ENCODE measurements around the gene IGSF11. TPM values are rescaled to one million over a fixed set of nuclear protein-coding genes. Genes with fewer than 3 reads are reported as not detected.

Gene IGSF11
- polyA plus RNA-seq, 3 donors: not detected

GRCh38 chr3:118938183-118938961 is 96.3 kb downstream of the IGSF11 start:
- Histone ChIP-seq H3K27me3 (ENCODE audit: control insufficient read depth in 2 of 2, insufficient read depth in 2 of 2, low read length in 2 of 2) (no peaks in the 10 kb centered on the region), H3K27ac (ENCODE audit: low read depth in 1 of 2, low read length in 2 of 2) (no peak overlapping the region), H3K36me3 (replicated peaks in 1 of 2; ENCODE audit: control insufficient read depth in 1 of 2, insufficient read depth in 2 of 2, low read length in 2 of 2) (no peaks in the 10 kb centered on the region), H3K4me3 (replicated peaks in 1 of 3; ENCODE audit: low read depth in 2 of 3, low read length in 3 of 3) (no peak overlapping the region), H3K9me3 (replicated peaks in 1 of 2; ENCODE audit: control insufficient read depth in 1 of 2, insufficient read depth in 1 of 2, low read length in 2 of 2) (no peaks in the 10 kb centered on the region), H2AFZ (ENCODE audit: insufficient read depth, low read depth, low read length, poor library complexity, severe bottlenecking) (no peak overlapping the region), H3K4me2 (replicated peaks; ENCODE audit: extremely low read depth, low read length, poor library complexity, severe bottlenecking) (no peak overlapping the region), H3K9ac (ENCODE audit: insufficient read depth, low read length, poor library complexity, severe bottlenecking) (no peak overlapping the region), H4K20me1 (ENCODE audit: insufficient read depth, low read length) (no peaks in the 10 kb centered on the region), H3K79me2 (ENCODE audit: insufficient read depth, low read length) (no peaks in the 10 kb centered on the region), H3K4me1 (ENCODE audit: control insufficient read depth in 1 of 2, insufficient read depth in 2 of 2, low read length in 2 of 2) (no peaks in the 10 kb centered on the region)
- WGBS (ENCODE audit: insufficient coverage): 100% methylated on average over 2 of the region's 5 CpGs
- no peaks in the 10 kb centered on the region for H3K36me3 Mint-ChIP-seq
- no peak overlapping the region for H3K27ac Mint-ChIP-seq
- peaks cover 0 to 7% (median 0%) of the 10 kb centered on the region in 7 donors for H3K9me3 Mint-ChIP-seq
- DNase-seq: no peak
- H3K27me3 Mint-ChIP-seq (ENCODE audit: low read depth in 3 of 3): peaks cover 0 to 2% (median 0%) of the 10 kb centered on the region in 3 donors
- no peak overlapping the region for H3K4me3 Mint-ChIP-seq
- no peaks in the 10 kb centered on the region for H3K4me1 Mint-ChIP-seq
- intact Hi-C loops (cut with micrococcal nuclease): no loop called here
- no peak for TF ChIP-seq CTCF (IDR thresholded peaks at IDR 0.05)

DNA sequence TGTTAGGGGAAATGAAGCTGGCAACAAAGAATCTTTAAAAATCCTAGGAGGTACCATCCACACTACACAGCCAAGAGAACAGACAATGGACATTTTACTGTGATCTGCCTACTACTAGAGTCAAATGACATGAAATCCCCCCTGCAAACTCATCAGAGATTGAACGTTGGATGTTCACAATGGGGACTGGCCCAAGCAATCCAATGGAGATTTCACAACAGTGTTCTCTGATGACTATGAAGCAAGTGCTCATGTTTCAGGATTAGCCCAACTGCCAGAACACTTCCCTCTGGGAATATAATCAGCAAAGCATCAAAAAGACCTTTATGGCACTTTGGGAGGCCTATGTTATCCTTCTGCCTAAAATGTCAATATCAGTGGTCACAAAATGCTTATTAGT is 97.8 kb downstream of the IGSF11 start:
- no peaks in the 10 kb centered on the region for H3K4me1 ChIP-seq (ENCODE audit: control insufficient read depth in 1 of 2, insufficient read depth in 2 of 2, low read length in 2 of 2)
- H3K27ac Mint-ChIP-seq: no peak overlapping the region
- H3K4me2 ChIP-seq (replicated peaks; ENCODE audit: extremely low read depth, low read length, poor library complexity, severe bottlenecking): no peak overlapping the region
- intact Hi-C loops (cut with micrococcal nuclease): no loop called here
- no peak for DNase-seq
- H4K20me1 ChIP-seq (ENCODE audit: insufficient read depth, low read length): no peaks in the 10 kb centered on the region
- H3K9me3 Mint-ChIP-seq: peaks cover 0 to 7% (median 0%) of the 10 kb centered on the region in 7 donors
- H3K4me3 ChIP-seq (replicated peaks in 1 of 3; ENCODE audit: low read depth in 2 of 3, low read length in 3 of 3): no peak overlapping the region
- no peak overlapping the region for H3K27ac ChIP-seq (ENCODE audit: low read depth in 1 of 2, low read length in 2 of 2)
- no CpG with 5 or more reads among the region's 1 CpG for WGBS (ENCODE audit: insufficient coverage)
- no peak overlapping the region for H3K9ac ChIP-seq (ENCODE audit: insufficient read depth, low read length, poor library complexity, severe bottlenecking)
- no peak overlapping the region for H3K4me3 Mint-ChIP-seq
- H3K9me3 ChIP-seq (replicated peaks in 1 of 2; ENCODE audit: control insufficient read depth in 1 of 2, insufficient read depth in 1 of 2, low read length in 2 of 2): no peaks in the 10 kb centered on the region
- H3K36me3 ChIP-seq (replicated peaks in 1 of 2; ENCODE audit: control insufficient read depth in 1 of 2, insufficient read depth in 2 of 2, low read length in 2 of 2): no peaks in the 10 kb centered on the region
- H2AFZ ChIP-seq (ENCODE audit: insufficient read depth, low read depth, low read length, poor library complexity, severe bottlenecking): no peak overlapping the region
- H3K27me3 Mint-ChIP-seq (ENCODE audit: low read depth in 3 of 3): no peaks in the 10 kb centered on the region
- no peaks in the 10 kb centered on the region for H3K4me1 Mint-ChIP-seq
- no peaks in the 10 kb centered on the region for H3K79me2 ChIP-seq (ENCODE audit: insufficient read depth, low read length)
- no peaks in the 10 kb centered on the region for H3K36me3 Mint-ChIP-seq
- no peak for TF ChIP-seq CTCF (IDR thresholded peaks at IDR 0.05)
- H3K27me3 ChIP-seq (ENCODE audit: control insufficient read depth in 2 of 2, insufficient read depth in 2 of 2, low read length in 2 of 2): no peaks in the 10 kb centered on the region
